MCF 10A (cell line): ENCODE results near the gene TMEM266. TPM values are rescaled to one million over a fixed set of nuclear protein-coding genes. Genes with fewer than 3 reads are reported as not detected.

Experiments
- BruUV-seq: library from RNA; stranded (reverse); fragments of 400-500 nt; replicated peaks from 2 replicates; lab custom pipeline; 2021; lab: Mats Ljungman, UMichigan
- CTCF ChIA-PET: fragments of 300-600 bp; sonication (Branson Sonifier 250); formaldehyde crosslinking; extraction: SDS; loops from one replicate; lab custom pipeline; 2021; ENCODE audit warnings: antibody characterized with exemption, inconsistent platforms; lab: Yijun Ruan, JAX
- POLR2A ChIA-PET: fragments of 300-600, 350-650 bp; sonication (Branson Sonifier 250); formaldehyde crosslinking; extraction: SDS; loops from one replicate; lab custom pipeline; 2020; ENCODE audit warnings: antibody characterized with exemption, inconsistent platforms; lab: Yijun Ruan, JAX
- DNase-seq: peaks from one replicate; pipeline ENCODE4 v3.0.0-alpha.2; 2018; ENCODE audit not compliant: unreplicated experiment
- H3K27ac Mint-ChIP-seq: one replicate; pipeline ENCODE4 v1.8.0; 2022; ENCODE audit warnings: mild to moderate bottlenecking, low read depth, mixed read lengths; ENCODE audit not compliant: unreplicated experiment
- H3K27me3 Mint-ChIP-seq: one replicate; pipeline ENCODE4 v1.8.0; 2022; ENCODE audit warnings: mixed read lengths; ENCODE audit not compliant: insufficient read depth, unreplicated experiment
- H3K36me3 Mint-ChIP-seq: one replicate; pipeline ENCODE4 v1.8.0; 2022; ENCODE audit warnings: mild to moderate bottlenecking, moderate library complexity, mixed read lengths; ENCODE audit not compliant: insufficient read depth, unreplicated experiment
- H3K4me1 Mint-ChIP-seq: one replicate; pipeline ENCODE4 v1.8.0; 2022; ENCODE audit warnings: mixed read lengths; ENCODE audit not compliant: insufficient read depth, unreplicated experiment
- H3K4me3 Mint-ChIP-seq: one replicate; pipeline ENCODE4 v1.8.0; 2022; ENCODE audit warnings: mild to moderate bottlenecking, moderate library complexity, mixed read lengths; ENCODE audit not compliant: unreplicated experiment
- H3K9me3 Mint-ChIP-seq: one replicate; pipeline ENCODE4 v1.8.0; 2022; ENCODE audit warnings: mixed read lengths; ENCODE audit not compliant: unreplicated experiment
- intact Hi-C: fragments of 100-400 bp; cut with micrococcal nuclease; formaldehyde crosslinking; loops from 2 replicates; pipeline ENCODE4 v1.14.1; 2022
- total RNA-seq: library from RNA; stranded (reverse); gene quantifications from 2 replicates; pipeline ENCODE4 v1.2.3, GENCODE V29; 2022
- TF ChIP-seq, protein P1 (sequence below): fragments of 200-600 bp; IDR thresholded peaks from one replicate; pipeline ENCODE4 v1.8.0; 2022; ENCODE audit warnings: antibody characterized with exemption, mild to moderate bottlenecking; ENCODE audit not compliant: unreplicated experiment

Gene TMEM266
- total RNA-seq, 1 experiment from 2014 or later: not detected

DNA sequence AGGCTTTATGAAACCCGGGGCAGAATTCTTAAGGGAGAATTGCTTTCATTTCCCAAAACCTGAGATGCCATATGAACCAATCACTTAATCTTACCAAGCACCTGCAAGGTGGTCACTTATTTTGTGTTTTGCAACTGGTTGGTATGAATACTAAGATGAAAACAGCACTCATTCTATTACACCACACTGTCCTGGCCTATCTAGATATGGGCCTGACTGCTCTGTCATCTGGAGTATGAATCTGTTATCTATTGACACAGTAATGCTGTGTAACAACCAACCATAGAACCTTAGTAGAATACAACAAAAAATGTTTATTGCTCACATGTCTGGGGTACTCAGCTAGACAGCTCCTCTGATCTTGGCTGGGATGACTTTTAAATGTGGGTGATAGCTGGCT, 74.8 kb downstream of the TMEM266 start:
- H3K4me3 Mint-ChIP-seq: no peak overlapping the region
- no peaks in the 10 kb centered on the region for H3K36me3 Mint-ChIP-seq
- H3K27me3 Mint-ChIP-seq: peaks cover under 1% of the 10 kb centered on the region
- H3K4me1 Mint-ChIP-seq: no peaks in the 10 kb centered on the region
- TF ChIP-seq, protein P1, sequence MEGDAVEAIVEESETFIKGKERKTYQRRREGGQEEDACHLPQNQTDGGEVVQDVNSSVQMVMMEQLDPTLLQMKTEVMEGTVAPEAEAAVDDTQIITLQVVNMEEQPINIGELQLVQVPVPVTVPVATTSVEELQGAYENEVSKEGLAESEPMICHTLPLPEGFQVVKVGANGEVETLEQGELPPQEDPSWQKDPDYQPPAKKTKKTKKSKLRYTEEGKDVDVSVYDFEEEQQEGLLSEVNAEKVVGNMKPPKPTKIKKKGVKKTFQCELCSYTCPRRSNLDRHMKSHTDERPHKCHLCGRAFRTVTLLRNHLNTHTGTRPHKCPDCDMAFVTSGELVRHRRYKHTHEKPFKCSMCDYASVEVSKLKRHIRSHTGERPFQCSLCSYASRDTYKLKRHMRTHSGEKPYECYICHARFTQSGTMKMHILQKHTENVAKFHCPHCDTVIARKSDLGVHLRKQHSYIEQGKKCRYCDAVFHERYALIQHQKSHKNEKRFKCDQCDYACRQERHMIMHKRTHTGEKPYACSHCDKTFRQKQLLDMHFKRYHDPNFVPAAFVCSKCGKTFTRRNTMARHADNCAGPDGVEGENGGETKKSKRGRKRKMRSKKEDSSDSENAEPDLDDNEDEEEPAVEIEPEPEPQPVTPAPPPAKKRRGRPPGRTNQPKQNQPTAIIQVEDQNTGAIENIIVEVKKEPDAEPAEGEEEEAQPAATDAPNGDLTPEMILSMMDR: no peak
- H3K27ac Mint-ChIP-seq: no peak overlapping the region
- no peaks in the 10 kb centered on the region for H3K9me3 Mint-ChIP-seq
- CTCF ChIA-PET: interaction anchor here (1.1 to 10.2 kb wide), 3 partner anchors 13 to 75 kb away, joined by 3 to 264 read pairs (median 6); partner anchors contain the start of gene TMEM266
- DNase-seq: no peak
- intact Hi-C loops: no loop called here
- POLR2A ChIA-PET: interaction anchor here (0.6 kb wide), 1 partner anchor 12 kb away, joined by 3 read pairs; no protein-coding TSS in a partner anchor
- BruUV-seq: no TSS peak

- ChIA-PET POLR2A (no interaction called here), CTCF (interaction anchor here (0.6 to 10.2 kb wide), 4 partner anchors 12 to 206 kb away, joined by 3 to 264 read pairs (median 4); partner anchors contain the start of gene TMEM266)
- Mint-ChIP-seq H3K27ac (no peak overlapping the region), H3K4me3 (no peak overlapping the region), H3K9me3 (no peaks in the 10 kb centered on the region), H3K36me3 (no peaks in the 10 kb centered on the region), H3K27me3 (no peaks in the 10 kb centered on the region), H3K4me1 (no peaks in the 10 kb centered on the region)
- DNase-seq: no peak
- BruUV-seq: no TSS peak
- TF ChIP-seq, protein P1: no peak
- intact Hi-C loops: no loop called here
Observed at GRCh38 chr15:76135516-76135915, 75.7 kb downstream of the TMEM266 start.

DNA sequence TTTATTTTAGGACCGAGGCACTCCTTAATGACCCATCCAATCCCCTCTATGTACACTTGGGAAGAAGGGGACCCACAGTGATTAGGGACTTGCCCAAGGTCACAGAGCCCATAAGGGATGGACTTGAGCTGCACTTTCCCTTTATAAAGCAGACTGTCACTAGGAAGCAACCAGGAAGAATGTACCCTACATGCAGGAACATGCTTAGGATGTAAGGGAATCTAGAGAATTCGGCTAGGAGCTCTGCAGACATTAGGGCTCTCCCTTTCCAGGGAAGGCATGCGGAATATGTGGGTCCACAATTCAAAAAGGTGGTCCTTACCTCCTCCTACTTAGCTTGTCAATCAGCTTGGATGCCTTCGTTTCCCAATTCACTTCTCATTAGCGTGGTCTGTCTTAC, 78.7 kb downstream of the TMEM266 start:
- DNase-seq: no peak
- intact Hi-C loops: loop anchor here (2.0 kb wide), 1 partner anchor 210 kb away; no protein-coding TSS in a partner anchor
- no TSS peak for BruUV-seq
- H3K27ac Mint-ChIP-seq: no peak overlapping the region
- no peak overlapping the region for H3K4me3 Mint-ChIP-seq
- peaks cover 10% of the 10 kb centered on the region for H3K27me3 Mint-ChIP-seq
- H3K9me3 Mint-ChIP-seq: no peaks in the 10 kb centered on the region
- no peaks in the 10 kb centered on the region for H3K36me3 Mint-ChIP-seq
- ChIA-PET POLR2A (interaction anchor here (0.5 to 2.5 kb wide), 13 partner anchors 9 to 329 kb away, joined by 3 to 51 read pairs (median 3); partner anchors contain the start of gene TMEM266), CTCF (interaction anchor here (0.5 to 10.2 kb wide), 41 partner anchors 11 to 769 kb away, joined by 3 to 264 read pairs (median 5); partner anchors contain the start of gene TMEM266)
- no peaks in the 10 kb centered on the region for H3K4me1 Mint-ChIP-seq
- TF ChIP-seq, protein P1: no peak

DNA sequence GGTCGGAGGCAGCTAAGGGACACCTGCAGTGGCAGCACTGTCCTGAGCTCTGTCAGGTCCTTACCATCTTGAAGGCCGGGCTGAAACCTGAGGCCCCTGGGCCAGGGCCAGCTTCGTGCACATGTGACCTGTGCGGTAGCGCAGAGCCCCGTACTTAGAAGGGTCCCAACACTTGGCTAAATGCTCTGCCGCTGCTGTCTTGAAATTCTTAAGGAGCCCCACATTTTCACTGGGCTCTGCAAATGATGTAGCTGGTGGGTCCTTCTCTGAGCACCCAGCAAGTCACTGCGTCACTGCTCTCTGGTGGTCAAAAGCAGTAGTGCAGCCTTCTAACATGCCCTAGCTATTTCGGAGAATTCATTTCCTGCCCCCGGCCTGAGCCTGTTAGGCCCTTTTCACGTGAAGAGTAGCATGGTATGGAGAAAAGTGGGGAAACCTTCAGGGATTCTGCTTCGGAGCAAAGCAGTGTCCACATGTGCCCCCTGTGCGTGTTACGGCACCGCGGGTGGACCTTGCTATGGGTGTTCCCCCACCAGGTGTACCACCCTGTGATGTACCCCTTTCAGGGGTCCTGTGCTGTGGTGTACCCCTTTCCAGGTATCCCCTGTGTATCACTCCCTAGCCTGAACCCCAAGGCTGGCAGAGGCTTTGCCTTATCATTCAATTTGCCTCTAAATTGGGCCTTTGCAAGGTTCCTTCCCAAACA, 79.7 kb downstream of the TMEM266 start:
- POLR2A ChIA-PET: interaction anchor here (0.7 to 2.5 kb wide), 12 partner anchors 11 to 330 kb away, joined by 3 to 51 read pairs (median 4); partner anchors contain the start of gene TMEM266
- Mint-ChIP-seq H3K4me3 (no peak overlapping the region), H3K4me1 (no peaks in the 10 kb centered on the region), H3K36me3 (no peaks in the 10 kb centered on the region), H3K27ac (no peak overlapping the region), H3K27me3 (peaks cover 21% of the 10 kb centered on the region), H3K9me3 (no peaks in the 10 kb centered on the region)
- BruUV-seq: no TSS peak
- DNase-seq: peak; percentile 79
- intact Hi-C loops: loop anchor here (1.0 to 2.0 kb wide), 3 partner anchors 82 to 329 kb away; no protein-coding TSS in a partner anchor
- CTCF ChIA-PET: interaction anchor here (0.5 to 10.2 kb wide), 48 partner anchors 10 to 727 kb away, joined by 3 to 264 read pairs (median 5); partner anchors contain the start of genes NRG4 and TMEM266
- TF ChIP-seq, protein P1: peak; percentile 86
